SK-N-SH (cell line): Measurements from ENCODE around the gene MAP3K5. TPM values are rescaled to one million over a fixed set of nuclear protein-coding genes. Genes with fewer than 3 reads are reported as not detected.

ENCODE experiments used
- CTCF ChIA-PET: fragments of 300-600, 350-600 bp; formaldehyde crosslinking; extraction: SDS; loops from one replicate; lab custom pipeline; 2021; lab: Yijun Ruan, JAX
- POLR2A ChIA-PET: fragments of 350-600 bp; sonication (Branson Sonifier 250); formaldehyde crosslinking; extraction: SDS; loops from one replicate; lab custom pipeline; 2020; ENCODE audit warnings: antibody characterized with exemption, inconsistent platforms; lab: Yijun Ruan, JAX
- DNase-seq: peaks from one replicate; pipeline ENCODE4 v3.0.0; 2012
- H2AFZ ChIP-seq: fragments of 200-600 bp; sonication (generic); 2 replicates; pipeline ENCODE4 v1.8.1; 2016; ENCODE audit warnings: antibody characterized with exemption, mild to moderate bottlenecking, low read depth
- H3F3A ChIP-seq: fragments of 200-600 bp; sonication (generic); replicated peaks from 2 replicates; pipeline ENCODE3; 2016; ENCODE audit warnings: antibody characterized with exemption, mild to moderate bottlenecking; ENCODE audit not compliant: insufficient read depth
- H3K27ac ChIP-seq, 2 experiments: fragments of 200-500 bp in 1 of 2; fragments of 200-600 bp in 1 of 2; sonication (Bioruptor generic) in 1 of 2; sonication (generic), shearing (Covaris generic) in 1 of 2; 2 replicates each; pipeline versions ENCODE4 v1.5.1 to v1.6.1; 2014 to 2016; ENCODE audit warnings: low read depth in 2 of 2, inconsistent platforms in 1 of 2, low read length in 1 of 2, mild to moderate bottlenecking in 1 of 2, mixed read lengths in 1 of 2
- H3K27me3 ChIP-seq: fragments of 200-600 bp; sonication (generic), shearing (Covaris generic); 2 replicates; pipeline ENCODE4 v1.6.1; 2016; ENCODE audit warnings: mixed run types; ENCODE audit not compliant: insufficient read depth
- H3K36me3 ChIP-seq, 2 experiments: fragments of 200-500 bp in 1 of 2; fragments of 200-600 bp in 1 of 2; sonication (Bioruptor generic) in 1 of 2; sonication (generic) in 1 of 2; replicated peaks in 1 of 2; 2 replicates each; pipeline versions ENCODE3 to v1.5.1; 2014 to 2016; ENCODE audit warnings: low read length in 1 of 2, mild to moderate bottlenecking in 1 of 2; ENCODE audit not compliant: insufficient read depth in 2 of 2, control insufficient read depth in 1 of 2
- H3K4me1 ChIP-seq, 2 experiments: fragments of 200-500 bp in 1 of 2; fragments of 200-600 bp in 1 of 2; sonication (Bioruptor generic) in 1 of 2; sonication (generic), shearing (Covaris generic) in 1 of 2; 2 replicates each; pipeline versions ENCODE4 v1.5.1 to v1.6.1; 2014 to 2016; ENCODE audit warnings: low read depth in 1 of 2, low read length in 1 of 2, mixed run types in 1 of 2; ENCODE audit not compliant: insufficient read depth in 2 of 2, control insufficient read depth in 1 of 2
- H3K4me2 ChIP-seq: fragments of 200-600 bp; sonication (generic), shearing (Covaris generic); 2 replicates; pipeline ENCODE4 v1.6.1; 2017; ENCODE audit warnings: mixed run types
- H3K4me3 ChIP-seq, 2 experiments: fragments of 200-500 bp in 1 of 2; fragments of 200-600 bp in 1 of 2; sonication (Bioruptor generic) in 1 of 2; sonication (generic), shearing (Covaris generic) in 1 of 2; 2 replicates each; pipeline versions ENCODE4 v1.5.1 to v1.8.1; 2014 to 2016; ENCODE audit warnings: low read depth in 2 of 2, inconsistent platforms in 1 of 2, low read length in 1 of 2, mild to moderate bottlenecking in 1 of 2, mixed read lengths in 1 of 2, moderate library complexity in 1 of 2
- H3K79me2 ChIP-seq: fragments of 200-600 bp; sonication (generic); 2 replicates; pipeline ENCODE4 v1.8.1; 2017; ENCODE audit warnings: mild to moderate bottlenecking; ENCODE audit not compliant: insufficient read depth
- H3K9ac ChIP-seq: fragments of 200-600 bp; sonication (generic); 2 replicates; pipeline ENCODE4 v1.6.1; 2017; ENCODE audit warnings: mixed run types
- H3K9me2 ChIP-seq: fragments of 200-600 bp; sonication (generic); 2 replicates; pipeline ENCODE4 v1.6.1; 2017; ENCODE audit warnings: mixed run types
- H3K9me3 ChIP-seq: fragments of 200-600 bp; sonication (generic); 2 replicates; pipeline ENCODE4 v1.6.1; 2017; ENCODE audit warnings: mixed run types, mild to moderate bottlenecking, moderate library complexity
- H4K20me1 ChIP-seq: fragments of 200-600 bp; sonication (generic); 2 replicates; pipeline ENCODE4 v1.6.1; 2017; ENCODE audit warnings: mild to moderate bottlenecking, mixed run types; ENCODE audit not compliant: insufficient read depth
- EZH2phosphoT487 ChIP-seq: fragments of 200-600 bp; sonication (generic); IDR thresholded peaks from 2 replicates; pipeline ENCODE4 v1.6.1; 2017; ENCODE audit warnings: low read depth, mixed run types, mild to moderate bottlenecking, antibody characterized with exemption, moderate library complexity, borderline replicate concordance
- FOSL2 ChIP-seq: IDR thresholded peaks from 2 replicates; pipeline ENCODE4 v1.4.0; 2012; ENCODE audit warnings: low read depth, mild to moderate bottlenecking, moderate library complexity, borderline replicate concordance
- FOXJ3 ChIP-seq: sonication (generic); formaldehyde crosslinking; IDR thresholded peaks from 2 replicates; pipeline ENCODE4 v1.5.1; 2020; ENCODE audit warnings: mild to moderate bottlenecking, missing genetic modification reagents
- FOXM1 ChIP-seq: IDR thresholded peaks from 2 replicates; pipeline ENCODE4 v1.4.0; 2012; ENCODE audit warnings: low read depth, mild to moderate bottlenecking
- GATA2 ChIP-seq: sonication (generic); formaldehyde crosslinking; IDR thresholded peaks from 2 replicates; pipeline ENCODE4 v1.5.0; 2020; ENCODE audit warnings: mild to moderate bottlenecking, missing genetic modification reagents
- MEF2A ChIP-seq: IDR thresholded peaks from 2 replicates; pipeline ENCODE4 v1.4.0; 2012; ENCODE audit warnings: low read depth, borderline replicate concordance
- MXI1 ChIP-seq: IDR thresholded peaks from 2 replicates; pipeline ENCODE4 v1.6.1; 2012; ENCODE audit warnings: mild to moderate bottlenecking, low read depth, low read length, improper control_type of control experiment
- RAD21 ChIP-seq: IDR thresholded peaks from 2 replicates; pipeline ENCODE4 v1.6.1; 2012; ENCODE audit warnings: mild to moderate bottlenecking, low read length
- RCOR1 ChIP-seq: fragments of 150-350 bp; IDR thresholded peaks from 2 replicates; pipeline ENCODE4 v1.6.1; 2017; ENCODE audit warnings: antibody characterized with exemption, low read length
- TCF12 ChIP-seq: IDR thresholded peaks from 2 replicates; pipeline ENCODE4 v1.4.0; 2012
- WGBS: methylation state at CpG from one replicate; pipeline ENCODE4 v1.1.6; 2017; ENCODE audit warnings: low lambda C conversion rate; 5-methylcytosine and 5-hydroxymethylcytosine counted together
- polyA plus RNA-seq, 3 experiments: library from polyadenylated mRNA; depleted of rRNA; stranded (reverse); fragments of >200 nt; gene quantifications; 2 replicates each; pipeline ENCODE4 v1.2.3, GENCODE V29; 2012
- TF ChIP-seq, protein P1 (sequence below): fragments of 150-350 bp; IDR thresholded peaks from 2 replicates; pipeline ENCODE4 v1.6.1; 2016; ENCODE audit warnings: mild to moderate bottlenecking, low read depth, low read length
- TF ChIP-seq, protein P2 (sequence below): IDR thresholded peaks from 2 replicates; pipeline ENCODE4; 2012
- TF ChIP-seq, protein P3 (sequence below): IDR thresholded peaks from 2 replicates; pipeline ENCODE4 v1.4.0; 2012; ENCODE audit warnings: low read depth, borderline replicate concordance
- TF ChIP-seq, protein P4 (sequence below): fragments of 150-350 bp; IDR thresholded peaks from 2 replicates; pipeline ENCODE4 v1.6.1; 2017; ENCODE audit warnings: antibody characterized with exemption, low read length, low read depth, borderline replicate concordance

Gene MAP3K5
- polyA plus RNA-seq, 1 of the 3 experiments (the other 2 are of a cell fraction) = 1.4 TPM

DNA sequence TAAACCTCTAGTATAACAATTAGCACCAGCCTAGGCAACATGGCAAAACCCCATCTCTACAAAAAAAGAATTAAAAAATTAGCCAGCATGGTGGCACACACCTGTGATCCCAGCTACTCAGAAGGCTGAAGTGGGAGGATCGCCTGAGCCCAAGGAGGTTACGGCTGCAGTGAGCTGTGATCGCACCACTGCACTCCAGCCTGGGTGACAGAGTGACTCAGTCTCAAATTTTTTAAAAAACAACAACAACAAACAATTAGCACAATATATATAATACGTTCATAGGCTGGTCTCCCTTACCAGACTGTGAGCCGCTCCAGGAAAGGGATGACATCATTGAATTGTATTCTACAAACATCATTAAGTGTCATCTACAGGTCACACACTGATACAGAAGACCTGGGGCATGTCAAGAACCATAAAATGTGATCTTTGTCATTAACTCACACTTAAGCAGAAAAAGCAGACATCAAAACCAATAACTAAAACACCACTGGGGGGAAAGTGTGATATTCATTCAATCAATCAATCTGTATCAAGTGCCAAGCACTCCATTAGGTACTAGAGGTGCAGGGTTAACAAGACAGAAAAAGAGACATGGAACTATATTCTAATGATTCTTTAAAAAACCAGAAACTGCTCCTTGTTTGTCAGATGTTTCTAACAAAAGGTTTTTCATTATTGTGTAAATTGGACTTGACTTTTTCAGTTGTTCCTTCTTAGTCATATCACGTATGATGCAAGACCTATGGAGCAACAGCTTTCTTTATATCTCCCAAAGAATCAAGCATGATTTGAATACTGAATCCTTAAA is 17.8 kb downstream of the MAP3K5 start:
- Histone ChIP-seq H3K79me2 (peaks cover 44% of the 10 kb centered on the region), H2AFZ (no peak overlapping the region; the same call in 1 of the 2 replicates), H3K4me2 (peak overlapping the region; percentile 28; the same call in 1 of the 2 replicates), H3F3A (peaks cover 6% of the 10 kb centered on the region), H3K36me3 (no peaks in the 10 kb centered on the region), H3K9ac (no peak overlapping the region), H3K9me2 (no peaks in the 10 kb centered on the region), H3K27me3 (no peaks in the 10 kb centered on the region), H3K4me1 (peaks cover 0 to 13% of the 10 kb centered on the region in 2 experiments), H3K27ac (peak overlapping the region in 1 of 2 experiments; percentile 36; a peak in 2 of 4 replicates), H3K4me3 (no peak overlapping the region), H3K9me3 (no peaks in the 10 kb centered on the region), H4K20me1 (no peaks in the 10 kb centered on the region)
- ChIA-PET POLR2A (no interaction called here), CTCF (interaction anchor here (0.6 to 3.9 kb wide), 3 partner anchors 11 to 131 kb away, joined by 3 to 18 read pairs (median 9); partner anchors contain the start of gene MAP3K5)
- TF ChIP-seq, protein P1, sequence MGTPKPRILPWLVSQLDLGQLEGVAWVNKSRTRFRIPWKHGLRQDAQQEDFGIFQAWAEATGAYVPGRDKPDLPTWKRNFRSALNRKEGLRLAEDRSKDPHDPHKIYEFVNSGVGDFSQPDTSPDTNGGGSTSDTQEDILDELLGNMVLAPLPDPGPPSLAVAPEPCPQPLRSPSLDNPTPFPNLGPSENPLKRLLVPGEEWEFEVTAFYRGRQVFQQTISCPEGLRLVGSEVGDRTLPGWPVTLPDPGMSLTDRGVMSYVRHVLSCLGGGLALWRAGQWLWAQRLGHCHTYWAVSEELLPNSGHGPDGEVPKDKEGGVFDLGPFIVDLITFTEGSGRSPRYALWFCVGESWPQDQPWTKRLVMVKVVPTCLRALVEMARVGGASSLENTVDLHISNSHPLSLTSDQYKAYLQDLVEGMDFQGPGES = no peak
- TF ChIP-seq, protein P2, sequence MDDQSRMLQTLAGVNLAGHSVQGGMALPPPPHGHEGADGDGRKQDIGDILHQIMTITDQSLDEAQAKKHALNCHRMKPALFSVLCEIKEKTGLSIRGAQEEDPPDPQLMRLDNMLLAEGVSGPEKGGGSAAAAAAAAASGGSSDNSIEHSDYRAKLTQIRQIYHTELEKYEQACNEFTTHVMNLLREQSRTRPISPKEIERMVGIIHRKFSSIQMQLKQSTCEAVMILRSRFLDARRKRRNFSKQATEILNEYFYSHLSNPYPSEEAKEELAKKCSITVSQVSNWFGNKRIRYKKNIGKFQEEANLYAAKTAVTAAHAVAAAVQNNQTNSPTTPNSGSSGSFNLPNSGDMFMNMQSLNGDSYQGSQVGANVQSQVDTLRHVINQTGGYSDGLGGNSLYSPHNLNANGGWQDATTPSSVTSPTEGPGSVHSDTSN = peak; percentile 53; the same call in 1 of the 2 replicates
- TF ChIP-seq, protein P3, sequence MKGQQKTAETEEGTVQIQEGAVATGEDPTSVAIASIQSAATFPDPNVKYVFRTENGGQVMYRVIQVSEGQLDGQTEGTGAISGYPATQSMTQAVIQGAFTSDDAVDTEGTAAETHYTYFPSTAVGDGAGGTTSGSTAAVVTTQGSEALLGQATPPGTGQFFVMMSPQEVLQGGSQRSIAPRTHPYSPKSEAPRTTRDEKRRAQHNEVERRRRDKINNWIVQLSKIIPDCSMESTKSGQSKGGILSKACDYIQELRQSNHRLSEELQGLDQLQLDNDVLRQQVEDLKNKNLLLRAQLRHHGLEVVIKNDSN = no peak
- TF ChIP-seq TCF12 (no peak), EZH2phosphoT487 (no peak), MEF2A (0 out of 2 replicates have a peak, but pooled peaks have one; percentile 1), RCOR1 (no peak), FOXM1 (no peak), FOXJ3 (CRISPR knock-in tag) (no peak)
- TF ChIP-seq, protein P4, sequence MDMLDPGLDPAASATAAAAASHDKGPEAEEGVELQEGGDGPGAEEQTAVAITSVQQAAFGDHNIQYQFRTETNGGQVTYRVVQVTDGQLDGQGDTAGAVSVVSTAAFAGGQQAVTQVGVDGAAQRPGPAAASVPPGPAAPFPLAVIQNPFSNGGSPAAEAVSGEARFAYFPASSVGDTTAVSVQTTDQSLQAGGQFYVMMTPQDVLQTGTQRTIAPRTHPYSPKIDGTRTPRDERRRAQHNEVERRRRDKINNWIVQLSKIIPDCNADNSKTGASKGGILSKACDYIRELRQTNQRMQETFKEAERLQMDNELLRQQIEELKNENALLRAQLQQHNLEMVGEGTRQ = no peak
- DNase-seq = no peak
- 71% methylated on average over 6 of the region's 6 CpGs for WGBS

DNA sequence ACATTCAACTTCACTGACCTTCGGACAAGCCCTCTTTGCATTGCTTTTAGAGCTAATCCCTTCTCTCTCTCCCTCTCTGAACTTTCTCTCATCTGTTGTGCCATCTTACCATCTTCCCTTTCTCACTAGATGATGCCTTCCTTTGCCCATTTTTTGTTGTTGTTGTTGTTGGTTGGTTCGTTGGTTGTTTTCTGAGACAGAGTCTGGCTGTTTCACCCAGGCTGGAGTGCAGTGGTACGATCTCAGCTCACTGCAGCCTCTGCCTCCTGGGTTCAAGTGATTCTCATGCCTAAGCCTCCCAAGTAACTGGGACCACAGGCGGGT is 18.8 kb downstream of the MAP3K5 start:
- H3K27ac ChIP-seq = no peak overlapping the region
- H3K9me3 ChIP-seq = no peaks in the 10 kb centered on the region
- TF ChIP-seq, protein P4 = no peak
- no peak for TF ChIP-seq RAD21
- no peak for TF ChIP-seq MXI1
- no peak for TF ChIP-seq GATA2 (CRISPR knock-in tag)
- no peak for TF ChIP-seq TCF12
- TF ChIP-seq FOSL2 = no peak
- TF ChIP-seq, protein P2 = no peak
- no peaks in the 10 kb centered on the region for H3K9me2 ChIP-seq
- DNase-seq = no peak
- peaks cover 39% of the 10 kb centered on the region for H3K79me2 ChIP-seq
- H2AFZ ChIP-seq = no peak overlapping the region
- H3K9ac ChIP-seq = no peak overlapping the region
- WGBS = 96% methylated on average over 4 of the region's 4 CpGs
- ChIA-PET POLR2A (no interaction called here), CTCF (interaction anchor here (0.6 to 3.9 kb wide), 3 partner anchors 10 to 130 kb away, joined by 3 to 18 read pairs (median 9); partner anchors contain the start of gene MAP3K5)
- H4K20me1 ChIP-seq = no peaks in the 10 kb centered on the region
- H3K4me3 ChIP-seq = no peak overlapping the region
- H3K4me2 ChIP-seq = no peak overlapping the region
- peaks cover 6% of the 10 kb centered on the region for H3F3A ChIP-seq
- no peaks in the 10 kb centered on the region for H3K27me3 ChIP-seq
- no peaks in the 10 kb centered on the region for H3K36me3 ChIP-seq
- H3K4me1 ChIP-seq = peaks cover 0 to 13% of the 10 kb centered on the region in 2 experiments
